Mesendoderm (in vitro differentiated cells): ENCODE data around the gene LHX5.

Experiments used
- DNase-seq: peaks from one replicate; pipeline ENCODE4 v3.0.0; 2013
- H2AK5ac ChIP-seq: 2 replicates; pipeline ENCODE4 v1.6.1; 2013; ENCODE audit warnings: low read length, inconsistent platforms
- H2BK120ac ChIP-seq: 2 replicates; pipeline ENCODE4 v1.6.1; 2013; ENCODE audit warnings: low read depth, mild to moderate bottlenecking, low read length, moderate library complexity, mixed read lengths
- H2BK15ac ChIP-seq: replicated peaks from 2 replicates; pipeline ENCODE4 v1.6.1; 2013; ENCODE audit warnings: low read depth, mild to moderate bottlenecking, moderate library complexity
- H2BK5ac ChIP-seq: 2 replicates; pipeline ENCODE4 v1.6.1; 2013; ENCODE audit warnings: low read length, inconsistent platforms
- H3K18ac ChIP-seq: 2 replicates; pipeline ENCODE4 v1.6.1; 2013; ENCODE audit warnings: mild to moderate bottlenecking, low read length, mixed read lengths
- H3K23ac ChIP-seq: one replicate; pipeline ENCODE4 v1.6.1; 2013; ENCODE audit warnings: low read length
- H3K27ac ChIP-seq: 2 replicates; pipeline ENCODE4 v1.5.1; 2013; ENCODE audit warnings: low read depth, mild to moderate bottlenecking, inconsistent platforms, low read length, moderate library complexity
- H3K27me3 ChIP-seq: 2 replicates; pipeline ENCODE4 v1.6.1; 2013; ENCODE audit warnings: low read length, control low read depth, mild to moderate bottlenecking, inconsistent platforms; ENCODE audit not compliant: insufficient read depth, poor library complexity
- H3K36me3 ChIP-seq: 2 replicates; pipeline ENCODE4 v1.6.1; 2013; ENCODE audit warnings: low read length, inconsistent platforms; ENCODE audit not compliant: control insufficient read depth, insufficient read depth
- H3K4ac ChIP-seq: one replicate; pipeline ENCODE4 v1.6.1; 2013; ENCODE audit warnings: low read depth, mild to moderate bottlenecking, low read length, moderate library complexity
- H3K4me1 ChIP-seq: 2 replicates; pipeline ENCODE4 v1.6.1; 2013; ENCODE audit warnings: low read depth, low read length, inconsistent platforms; ENCODE audit not compliant: control insufficient read depth
- H3K4me2 ChIP-seq: 2 replicates; pipeline ENCODE4 v1.6.1; 2013; ENCODE audit warnings: low read length
- H3K4me3 ChIP-seq: 2 replicates; pipeline ENCODE4 v1.5.1; 2013; ENCODE audit warnings: mild to moderate bottlenecking, low read length
- H3K56ac ChIP-seq: one replicate; pipeline ENCODE4 v1.6.1; 2013; ENCODE audit warnings: low read length
- H3K79me1 ChIP-seq: 2 replicates; pipeline ENCODE4 v1.6.1; 2013; ENCODE audit warnings: low read length, inconsistent platforms
- H3K79me2 ChIP-seq: 2 replicates; pipeline ENCODE4 v1.6.1; 2013; ENCODE audit warnings: mild to moderate bottlenecking, low read length; ENCODE audit not compliant: control insufficient read depth, insufficient read depth
- H3K9ac ChIP-seq: 2 replicates; pipeline ENCODE4 v1.6.1; 2013; ENCODE audit warnings: low read length, inconsistent platforms
- H4K5ac ChIP-seq: one replicate; pipeline ENCODE4 v1.6.1; 2013; ENCODE audit warnings: low read length
- H4K8ac ChIP-seq: one replicate; pipeline ENCODE4 v1.6.1; 2013; ENCODE audit warnings: low read depth, mild to moderate bottlenecking, control low read depth, low read length, moderate library complexity
- WGBS: extraction: QIAGEN DNeasy Blood & Tissue Kit; methylation state at CpG from one replicate; pipeline ENCODE4 v1.1.7; 2013; ENCODE audit warnings: low lambda C conversion rate, missing lambda C conversion rate; ENCODE audit not compliant: insufficient coverage; ENCODE audit errors: extremely low coverage; 5-methylcytosine and 5-hydroxymethylcytosine counted together

The LHX5 gene

DNA sequence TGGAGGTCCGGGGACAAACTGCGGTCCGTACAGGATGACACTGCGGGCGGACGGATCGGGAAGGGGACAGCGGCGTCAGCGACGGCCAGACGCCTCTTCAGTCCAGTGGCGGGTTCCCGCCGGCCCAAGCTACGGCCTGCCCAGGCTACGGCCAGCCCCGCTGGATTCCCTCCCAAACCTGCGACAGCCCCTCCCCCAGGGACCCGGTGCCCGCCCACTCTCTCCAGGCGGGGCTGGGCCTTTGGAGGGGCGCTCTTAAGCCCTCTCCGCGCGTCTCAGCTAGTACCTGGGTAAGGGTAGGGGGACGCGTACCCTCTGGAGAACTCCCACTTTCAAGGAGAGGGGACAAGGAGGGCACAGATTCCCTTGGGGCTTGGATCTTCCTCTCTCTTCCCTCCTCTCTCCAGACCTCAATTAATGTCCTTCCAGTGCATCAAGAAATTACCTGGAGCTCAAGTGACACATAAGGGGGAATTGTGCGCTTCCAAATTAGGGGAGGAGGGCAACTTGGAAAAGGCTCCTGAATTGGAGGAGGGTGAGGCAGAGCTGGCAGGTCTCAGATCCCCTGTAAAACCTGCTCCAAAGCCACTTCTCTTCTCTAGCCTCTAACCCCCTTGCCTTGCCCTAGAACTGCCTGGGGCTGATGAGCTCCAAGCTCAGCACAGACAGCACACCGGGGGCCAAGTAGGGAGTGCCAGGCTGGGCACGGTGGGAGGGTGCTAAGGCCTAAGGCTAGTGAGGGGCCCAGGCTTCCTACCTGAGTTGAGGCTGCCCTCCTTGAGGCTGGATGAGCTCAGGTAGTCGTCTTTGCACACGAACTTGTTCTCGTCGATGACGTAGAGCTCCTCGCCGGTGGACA lies 3.1 kb downstream of the LHX5 start:
- H4K8ac ChIP-seq: no peak overlapping the region
- no peaks in the 10 kb centered on the region for H3K4me1 ChIP-seq
- H3K23ac ChIP-seq: no peak overlapping the region
- no peak overlapping the region for H3K27ac ChIP-seq
- H2BK15ac ChIP-seq: no peak overlapping the region
- H3K18ac ChIP-seq: no peak overlapping the region
- H2AK5ac ChIP-seq: no peak overlapping the region
- H3K9ac ChIP-seq: no peak overlapping the region
- no peak overlapping the region for H2BK5ac ChIP-seq
- no peak overlapping the region for H3K4ac ChIP-seq
- no peaks in the 10 kb centered on the region for H3K36me3 ChIP-seq
- H3K4me2 ChIP-seq: peak overlapping the region; percentile 70
- peaks cover 100% of the 10 kb centered on the region for H3K27me3 ChIP-seq
- peak overlapping the region; percentile 49 for H3K56ac ChIP-seq
- no peak overlapping the region for H2BK120ac ChIP-seq
- H3K4me3 ChIP-seq: no peak overlapping the region
- H4K5ac ChIP-seq: no peak overlapping the region
- no peaks in the 10 kb centered on the region for H3K79me2 ChIP-seq
- no CpG with 5 or more reads among the region's 38 CpGs for WGBS
- no peaks in the 10 kb centered on the region for H3K79me1 ChIP-seq
- DNase-seq: no peak

DNA sequence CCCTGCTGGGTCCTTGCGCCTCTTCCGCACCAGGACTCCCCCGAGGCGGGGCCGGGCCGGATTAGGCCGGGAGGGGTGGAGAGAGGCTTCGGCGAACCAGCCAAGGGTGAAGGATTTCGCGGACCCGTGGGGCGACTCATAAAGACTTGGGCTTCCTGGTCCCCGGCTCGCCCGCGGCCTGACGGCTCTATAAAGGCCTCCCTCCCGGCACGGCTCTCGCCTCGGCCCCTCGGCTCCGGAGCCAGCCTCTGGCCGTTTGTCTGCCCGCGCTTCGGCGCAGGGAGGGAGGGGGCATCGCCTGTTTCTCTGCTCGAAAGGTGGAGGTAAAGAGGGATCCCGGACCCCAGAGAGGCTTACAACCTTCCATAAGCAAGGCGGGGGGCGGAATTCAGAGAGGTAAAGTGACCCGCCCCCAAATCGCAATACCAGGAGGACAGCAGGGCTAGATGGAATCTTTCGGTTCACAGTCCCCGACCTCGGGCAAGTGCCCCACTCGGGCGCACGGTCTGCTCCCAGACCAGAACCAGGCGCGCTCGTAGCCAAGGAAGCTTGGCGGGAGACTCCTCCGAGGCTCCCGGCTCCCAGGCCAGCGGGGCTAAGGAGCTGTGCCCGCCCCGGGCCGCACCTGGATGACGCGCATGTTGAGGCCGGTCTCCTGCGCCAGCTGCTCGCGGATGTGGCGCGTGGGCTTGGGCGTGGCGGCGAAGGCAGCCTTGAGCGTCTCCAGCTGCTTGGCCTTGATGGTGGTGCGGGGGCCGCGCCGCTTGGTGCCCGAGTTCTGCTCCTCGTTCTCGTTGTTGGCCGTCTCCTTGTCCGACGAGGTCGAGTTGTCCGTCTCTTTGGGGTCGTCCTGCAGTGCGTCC lies 3.9 kb downstream of the LHX5 start:
- H3K27me3 ChIP-seq: peaks cover 99% of the 10 kb centered on the region
- peak overlapping the region; percentile 49 for H3K56ac ChIP-seq
- no peak for DNase-seq

DNA sequence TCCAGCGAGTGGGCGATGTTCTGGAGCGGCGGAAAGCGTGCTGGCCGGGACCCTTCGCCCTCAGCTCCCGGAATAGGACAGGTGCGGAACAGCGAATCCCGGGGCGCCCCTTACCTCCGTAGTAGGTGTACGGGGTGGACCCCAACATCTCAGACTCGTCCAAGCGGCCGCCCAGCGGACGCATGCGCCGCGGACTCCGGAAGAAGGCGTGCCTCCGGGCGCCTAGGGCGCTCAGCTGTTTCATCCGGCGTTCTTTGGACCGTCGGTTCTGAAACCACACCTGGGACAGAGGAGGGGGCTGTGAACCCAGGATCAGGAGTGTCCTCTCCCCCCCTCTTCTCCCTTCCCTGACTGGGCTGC lies 4.5 kb downstream of the LHX5 start:
- Histone ChIP-seq H3K4ac (no peak overlapping the region), H3K23ac (no peak overlapping the region), H2AK5ac (no peak overlapping the region), H3K18ac (no peak overlapping the region), H3K4me1 (no peaks in the 10 kb centered on the region), H3K79me1 (no peaks in the 10 kb centered on the region), H3K4me3 (no peak overlapping the region), H2BK5ac (no peak overlapping the region), H3K36me3 (no peaks in the 10 kb centered on the region), H3K56ac (peak overlapping the region; percentile 49), H3K27ac (no peak overlapping the region), H3K79me2 (no peaks in the 10 kb centered on the region), H2BK120ac (no peak overlapping the region), H3K27me3 (peaks cover 93% of the 10 kb centered on the region), H3K4me2 (peak overlapping the region; percentile 70), H4K8ac (no peak overlapping the region), H3K9ac (peak overlapping the region; percentile 34), H2BK15ac (no peak overlapping the region), H4K5ac (no peak overlapping the region)
- no CpG with 5 or more reads among the region's 31 CpGs for WGBS
- DNase-seq: no peak

More for the DNA sequence above, 3.9 kb downstream of the LHX5 start:
- Histone ChIP-seq H2BK15ac (no peak overlapping the region), H3K79me2 (no peaks in the 10 kb centered on the region), H3K4me1 (no peaks in the 10 kb centered on the region), H3K36me3 (no peaks in the 10 kb centered on the region), H4K5ac (no peak overlapping the region), H2BK5ac (no peak overlapping the region), H3K27ac (no peak overlapping the region), H2BK120ac (no peak overlapping the region), H3K4me2 (peak overlapping the region; percentile 70), H3K4me3 (no peak overlapping the region), H3K18ac (no peak overlapping the region), H3K9ac (peak overlapping the region; percentile 34), H4K8ac (no peak overlapping the region), H3K79me1 (no peaks in the 10 kb centered on the region), H2AK5ac (no peak overlapping the region), H3K4ac (no peak overlapping the region), H3K23ac (no peak overlapping the region)
- no CpG with 5 or more reads among the region's 78 CpGs for WGBS

DNA sequence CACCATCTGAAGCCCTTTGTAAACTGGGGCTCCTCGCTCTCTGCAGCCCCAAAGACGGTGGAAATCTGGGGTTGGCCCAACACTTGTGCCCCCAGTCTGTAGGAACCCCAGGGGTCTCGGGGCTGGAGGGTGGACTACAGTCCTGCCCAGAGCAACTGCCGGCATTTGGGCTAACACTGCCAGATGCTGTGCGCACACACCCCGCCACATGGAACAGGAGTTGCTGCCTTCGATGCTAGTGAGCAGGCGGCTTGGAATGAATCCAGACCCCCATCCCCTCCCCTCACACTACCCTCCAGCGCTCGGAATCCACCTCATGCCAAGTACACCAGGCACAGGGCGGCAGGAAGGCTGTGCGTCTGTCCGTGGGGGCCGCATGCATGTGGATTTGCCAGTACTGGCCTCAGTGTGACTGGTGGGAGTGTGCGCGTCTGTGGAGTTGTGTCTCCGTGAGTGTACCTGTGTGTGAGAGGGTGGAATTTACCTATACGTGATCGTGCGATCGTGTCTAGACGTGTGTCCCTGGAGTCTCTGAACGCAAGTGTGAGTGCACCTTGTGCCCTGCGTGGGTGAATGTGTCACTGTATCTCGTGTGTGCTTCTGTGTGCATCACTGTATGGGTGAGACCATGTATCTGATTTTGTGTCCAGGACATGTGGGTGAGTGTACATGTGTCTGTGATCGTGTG lies 5.1 kb downstream of the LHX5 start:
- Histone ChIP-seq H3K27ac (no peak overlapping the region), H3K79me2 (no peaks in the 10 kb centered on the region), H3K23ac (no peak overlapping the region), H3K56ac (no peak overlapping the region), H2AK5ac (no peak overlapping the region), H3K4me2 (no peak overlapping the region), H2BK5ac (no peak overlapping the region), H3K9ac (no peak overlapping the region), H3K79me1 (no peaks in the 10 kb centered on the region), H3K27me3 (peaks cover 88% of the 10 kb centered on the region), H3K18ac (no peak overlapping the region), H4K8ac (no peak overlapping the region), H3K36me3 (no peaks in the 10 kb centered on the region), H3K4ac (no peak overlapping the region), H4K5ac (no peak overlapping the region), H2BK15ac (no peak overlapping the region), H3K4me3 (no peak overlapping the region), H3K4me1 (no peaks in the 10 kb centered on the region), H2BK120ac (no peak overlapping the region)
- no CpG with 5 or more reads among the region's 26 CpGs for WGBS
- DNase-seq: no peak

DNA sequence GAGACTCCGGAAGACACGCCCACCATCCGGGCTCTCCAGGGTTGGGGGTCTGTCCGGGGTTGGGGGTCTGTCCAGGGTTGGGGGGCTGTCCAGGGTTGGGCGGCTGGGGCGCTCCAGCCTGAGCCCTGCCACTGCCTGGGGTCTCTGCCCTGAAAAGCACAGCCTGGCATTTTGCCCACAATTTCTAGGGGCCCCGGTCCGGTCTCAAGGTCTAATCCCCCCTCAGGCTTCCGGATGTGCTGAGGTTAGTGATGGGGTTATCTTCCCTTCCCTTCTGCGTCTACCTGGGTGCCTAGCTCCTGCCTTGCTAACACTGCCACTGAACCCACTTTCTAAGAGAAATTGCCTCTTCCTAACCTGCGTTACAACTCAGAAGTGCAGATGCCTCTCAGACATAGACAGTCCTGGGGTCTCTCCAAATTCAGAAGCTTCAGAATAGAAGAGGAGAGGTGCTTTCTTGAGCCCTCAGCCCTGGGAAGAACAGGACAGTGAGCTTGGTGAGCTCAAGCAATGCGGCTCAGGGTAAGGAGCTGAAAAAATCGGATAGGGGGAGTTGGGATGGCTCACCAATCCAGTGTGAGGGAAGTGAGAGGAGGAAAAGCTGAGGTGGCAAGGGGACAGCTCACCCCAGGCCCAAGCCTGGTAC lies 5.7 kb downstream of the LHX5 start:
- no peak for DNase-seq
- H2BK5ac ChIP-seq: no peak overlapping the region
- no peak overlapping the region for H3K4me3 ChIP-seq
- H2BK15ac ChIP-seq: no peak overlapping the region
- H3K4me2 ChIP-seq: no peak overlapping the region
- no peaks in the 10 kb centered on the region for H3K79me1 ChIP-seq
- no peak overlapping the region for H3K18ac ChIP-seq
- H3K79me2 ChIP-seq: no peaks in the 10 kb centered on the region
- no peak overlapping the region for H3K56ac ChIP-seq
- no peaks in the 10 kb centered on the region for H3K36me3 ChIP-seq
- H3K4me1 ChIP-seq: no peaks in the 10 kb centered on the region
- H3K23ac ChIP-seq: no peak overlapping the region
- no peak overlapping the region for H3K9ac ChIP-seq
- H4K8ac ChIP-seq: no peak overlapping the region
- H2BK120ac ChIP-seq: no peak overlapping the region
- no peak overlapping the region for H2AK5ac ChIP-seq
- no peak overlapping the region for H3K4ac ChIP-seq
- no peak overlapping the region for H4K5ac ChIP-seq
- peaks cover 81% of the 10 kb centered on the region for H3K27me3 ChIP-seq
- no CpG with 5 or more reads among the region's 13 CpGs for WGBS
- no peak overlapping the region for H3K27ac ChIP-seq
